Fibroblast of skin of back (primary cell): Measurements from ENCODE around the gene ARHGEF9.

Experiments
- DNase-seq: peaks from one replicate; pipeline ENCODE4 v3.0.0-alpha.2; 2013

The ARHGEF9 gene

GRCh38 chrX:63746278-63746677, 38.7 kb downstream of the ARHGEF9 start:
- no peak for DNase-seq

DNA sequence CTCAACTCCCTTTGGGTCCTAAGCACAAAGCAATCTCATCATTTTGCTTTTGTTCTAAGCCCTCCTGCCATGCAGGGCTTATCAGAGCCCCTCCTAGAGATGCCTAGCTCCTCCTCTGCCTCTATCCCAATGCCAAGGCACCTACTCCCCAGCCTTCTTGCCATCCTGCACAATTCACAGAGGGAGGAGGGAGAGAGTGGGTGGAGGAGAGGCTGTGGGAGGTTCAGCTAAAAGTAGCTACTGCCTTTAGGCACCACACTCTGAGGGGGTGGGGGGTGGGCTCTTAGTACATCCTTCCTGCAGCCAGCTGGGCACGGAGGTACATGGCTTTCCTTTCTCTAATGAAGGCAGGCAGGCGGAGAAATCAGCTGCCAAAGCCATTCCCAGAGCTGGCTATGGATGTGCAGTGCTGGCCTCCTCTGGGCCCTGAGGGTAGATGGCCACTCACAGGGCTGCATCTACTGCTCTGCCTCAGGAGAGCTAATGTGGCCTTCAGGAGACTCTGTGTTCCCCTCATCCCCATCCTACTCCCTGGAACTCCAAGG, 40.1 kb downstream of the ARHGEF9 start:
- DNase-seq = no peak

GRCh38 chrX:63743596-63743995, 41.4 kb downstream of the ARHGEF9 start:
- no peak for DNase-seq

DNA sequence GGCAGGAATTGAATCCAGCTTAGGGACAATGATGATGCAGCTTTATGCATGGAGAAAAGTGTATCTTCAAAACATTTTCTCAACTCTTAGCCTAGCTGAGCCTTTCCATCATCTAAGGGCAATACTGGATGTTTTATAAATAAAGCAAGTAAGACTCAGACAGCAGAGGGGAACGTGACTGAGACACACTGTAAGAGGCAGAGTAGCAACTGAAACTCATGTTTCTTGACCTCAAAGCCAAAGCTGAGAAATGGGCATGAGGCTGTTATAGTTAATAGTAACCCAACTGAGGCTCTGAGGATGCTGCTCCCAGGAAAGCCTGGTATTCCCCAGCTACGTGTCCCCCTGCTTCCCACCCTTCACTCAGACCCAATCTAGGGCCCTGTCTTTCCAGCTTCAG, 44.6 kb downstream of the ARHGEF9 start:
- DNase-seq = no peak

- DNase-seq = no peak
Measured at GRCh38 chrX:63739885-63740284, 45.1 kb downstream of the ARHGEF9 start.

DNA sequence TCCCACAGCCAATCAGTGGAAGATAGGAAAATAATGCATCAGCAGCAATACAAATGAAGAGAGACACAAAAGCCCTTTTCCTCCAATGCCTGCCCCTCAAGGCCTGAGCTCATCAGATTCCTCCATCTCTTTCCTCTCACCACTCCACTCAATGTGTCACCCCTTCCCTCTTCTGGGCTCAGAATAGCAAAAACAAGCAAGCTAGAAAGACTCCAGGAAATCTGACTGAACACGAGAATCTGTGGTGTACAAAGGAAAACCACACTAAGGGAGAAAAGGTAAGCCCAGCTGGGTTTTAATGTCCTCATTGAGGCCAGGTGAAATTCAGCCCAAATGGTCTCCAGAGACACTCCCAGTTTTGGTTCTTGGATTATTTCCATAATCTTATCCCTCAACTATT, 46.3 kb downstream of the ARHGEF9 start:
- peak; percentile 35 for DNase-seq

GRCh38 chrX:63737131-63737921, 47.7 kb downstream of the ARHGEF9 start:
- no peak for DNase-seq

- no peak for DNase-seq
Measured at GRCh38 chrX:63735882-63736281, 49.1 kb downstream of the ARHGEF9 start.

GRCh38 chrX:63720293-63720692, 64.7 kb downstream of the ARHGEF9 start:
- DNase-seq = no peak

- DNase-seq = no peak
Measured at GRCh38 chrX:63719633-63720032, 65.4 kb downstream of the ARHGEF9 start.

- no peak for DNase-seq
Measured at GRCh38 chrX:63718010-63718694, 66.9 kb downstream of the ARHGEF9 start.

GRCh38 chrX:63713526-63713925, 71.5 kb downstream of the ARHGEF9 start:
- DNase-seq = peak; percentile 36

DNA sequence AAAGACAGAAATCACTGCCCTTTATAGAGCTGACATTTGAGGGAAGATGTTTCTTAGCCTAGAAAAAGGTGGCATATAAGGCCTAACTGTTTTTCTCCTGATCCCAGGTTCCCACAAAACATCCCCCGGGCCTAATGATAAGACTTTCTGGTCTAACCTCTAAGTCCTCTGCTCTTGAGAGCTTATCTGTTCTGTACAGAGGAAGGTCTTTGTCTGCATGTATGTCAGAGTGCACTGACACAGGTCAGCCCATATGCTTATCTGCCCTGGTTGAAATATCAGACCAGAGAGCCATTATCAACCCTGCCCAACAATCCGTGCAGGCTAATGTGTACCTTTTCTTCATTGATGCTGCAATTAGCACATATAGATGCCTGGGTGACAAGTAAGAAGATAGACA, 76.2 kb downstream of the ARHGEF9 start:
- DNase-seq = no peak

DNA sequence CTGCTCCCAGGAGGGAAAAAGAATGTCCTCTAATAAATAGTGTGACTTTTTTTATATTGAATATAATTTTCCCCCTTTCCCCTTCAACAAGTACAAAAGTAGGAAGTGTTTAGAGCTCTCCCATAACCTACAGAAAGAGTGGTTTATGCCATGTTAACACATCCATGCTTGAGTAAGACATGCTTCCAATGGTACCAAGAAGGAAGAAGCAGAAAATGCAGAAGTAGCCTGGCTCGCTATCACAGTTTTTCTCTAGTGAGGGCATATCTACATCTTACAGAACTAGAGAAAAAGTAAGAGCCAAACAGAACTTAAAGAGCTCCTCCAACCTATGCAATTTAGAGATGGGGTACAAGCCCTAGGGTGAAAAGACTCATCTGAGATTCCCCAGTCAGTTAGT, 82.5 kb downstream of the ARHGEF9 start:
- DNase-seq = no peak

- DNase-seq = peak; percentile 85
Measured at GRCh38 chrX:63686878-63687714, 97.9 kb downstream of the ARHGEF9 start.

GRCh38 chrX:63680423-63680822, 104.6 kb downstream of the ARHGEF9 start:
- DNase-seq = no peak

- no peak for DNase-seq
Measured at GRCh38 chrX:63679432-63679831, 105.6 kb downstream of the ARHGEF9 start.

GRCh38 chrX:63675716-63676115, 109.3 kb downstream of the ARHGEF9 start:
- DNase-seq = no peak

DNA sequence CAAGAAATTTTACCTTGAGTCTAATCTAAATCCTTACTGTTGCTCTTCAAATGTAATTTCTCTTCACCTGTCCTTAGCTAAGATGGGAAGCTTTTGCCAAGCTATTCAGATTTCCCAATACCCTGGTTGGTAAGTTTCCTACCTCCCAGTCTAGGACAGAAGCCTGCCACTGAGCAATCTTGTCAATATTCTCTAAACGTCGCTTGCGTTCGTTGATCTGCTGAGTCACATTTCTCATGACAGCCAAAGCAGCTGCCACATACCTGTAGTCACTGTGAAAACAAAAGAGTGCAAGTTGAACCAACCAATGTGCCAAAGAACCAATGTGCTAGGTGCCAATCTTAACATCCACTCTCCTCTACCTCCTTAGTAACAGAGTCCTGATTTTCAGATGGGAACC, 111.1 kb downstream of the ARHGEF9 start:
- DNase-seq = no peak

- DNase-seq = peak; percentile 57
Measured at GRCh38 chrX:63664741-63665140, 120.3 kb downstream of the ARHGEF9 start.

DNA sequence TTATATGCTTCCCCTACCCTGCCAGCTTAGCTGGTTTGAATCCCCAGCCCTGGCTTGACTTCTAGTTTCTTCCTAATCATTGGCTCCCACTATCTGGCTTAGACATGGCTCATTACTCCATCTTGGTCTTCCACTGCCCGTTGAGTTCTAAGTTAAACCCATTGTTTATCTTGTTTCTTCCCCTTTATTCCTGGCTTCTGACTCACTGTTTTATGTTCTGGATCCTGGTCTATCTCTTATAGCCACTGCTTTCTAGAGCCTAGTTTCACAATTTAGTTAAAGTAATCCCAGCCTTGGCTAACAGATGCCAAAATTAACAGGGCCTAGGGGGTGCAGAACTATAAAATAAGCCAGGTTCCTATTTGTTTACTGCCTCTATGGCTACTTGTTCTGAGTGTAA, 120.9 kb downstream of the ARHGEF9 start:
- DNase-seq = peak; percentile 34

- no peak for DNase-seq
Measured at GRCh38 chrX:63661676-63662075, 123.3 kb downstream of the ARHGEF9 start.

- peak; percentile 60 for DNase-seq
Measured at GRCh38 chrX:63658920-63659319, 126.1 kb downstream of the ARHGEF9 start.
